Activated CD4-positive, alpha-beta T cell treated with anti-CD3 and anti-CD28 coated beads, Interleukin-2, amount 10 ng/mL, durations not matched to agents 7 days and 5 days (primary cell): ENCODE data around the gene BANP. TPM values are rescaled to one million over a fixed set of nuclear protein-coding genes. Genes with fewer than 3 reads are reported as not detected.
A peak's percentile ranks its signal among the peaks of the same experiment; 100 is the strongest.
"Not testable (repeated sequence)": the region's sequence is repeated elsewhere in the genome, so short reads cannot be mapped to it uniquely, and the experiment has no call there.

Experiments
- CTCF ChIA-PET: fragments of 350-600 bp; sonication (Branson Sonifier 250); formaldehyde crosslinking; loops from one replicate; lab custom pipeline; 2021; ENCODE audit warnings: antibody characterized with exemption; lab: Charles Lee
- POLR2A ChIA-PET: fragments of 350-600 bp; sonication (Branson Sonifier 250); formaldehyde crosslinking; loops from one replicate; lab custom pipeline; 2021; ENCODE audit warnings: antibody characterized with exemption; lab: Charles Lee
- DNase-seq: peaks from one replicate; pipeline ENCODE4 v3.0.0-alpha.2; 2020
- H3K27ac Mint-ChIP-seq: one replicate; pipeline ENCODE4 v1.8.0; 2021; ENCODE audit warnings: mild to moderate bottlenecking, moderate library complexity, mixed read lengths
- H3K27me3 Mint-ChIP-seq: one replicate; pipeline ENCODE4 v1.8.0; 2021; ENCODE audit warnings: mixed read lengths
- H3K36me3 Mint-ChIP-seq: one replicate; pipeline ENCODE4 v1.8.0; 2021; ENCODE audit warnings: low read depth, mixed read lengths
- H3K4me1 Mint-ChIP-seq: one replicate; pipeline ENCODE4 v1.8.0; 2021; ENCODE audit warnings: mixed read lengths
- H3K4me3 Mint-ChIP-seq: one replicate; pipeline ENCODE4 v1.8.0; 2021; ENCODE audit warnings: mild to moderate bottlenecking, moderate library complexity, mixed read lengths
- H3K9me3 Mint-ChIP-seq: one replicate; pipeline ENCODE4 v1.8.0; 2021; ENCODE audit warnings: mixed read lengths
- total RNA-seq, 2 experiments: library from RNA; stranded (reverse); gene quantifications; one replicate each; pipeline ENCODE4 v1.2.3, GENCODE V29; 2021

BANP gene, protein sequence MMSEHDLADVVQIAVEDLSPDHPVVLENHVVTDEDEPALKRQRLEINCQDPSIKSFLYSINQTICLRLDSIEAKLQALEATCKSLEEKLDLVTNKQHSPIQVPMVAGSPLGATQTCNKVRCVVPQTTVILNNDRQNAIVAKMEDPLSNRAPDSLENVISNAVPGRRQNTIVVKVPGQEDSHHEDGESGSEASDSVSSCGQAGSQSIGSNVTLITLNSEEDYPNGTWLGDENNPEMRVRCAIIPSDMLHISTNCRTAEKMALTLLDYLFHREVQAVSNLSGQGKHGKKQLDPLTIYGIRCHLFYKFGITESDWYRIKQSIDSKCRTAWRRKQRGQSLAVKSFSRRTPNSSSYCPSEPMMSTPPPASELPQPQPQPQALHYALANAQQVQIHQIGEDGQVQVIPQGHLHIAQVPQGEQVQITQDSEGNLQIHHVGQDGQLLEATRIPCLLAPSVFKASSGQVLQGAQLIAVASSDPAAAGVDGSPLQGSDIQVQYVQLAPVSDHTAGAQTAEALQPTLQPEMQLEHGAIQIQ
- 10 to 100 TPM; 43.2 to 45.5 TPM for total RNA-seq

DNA sequence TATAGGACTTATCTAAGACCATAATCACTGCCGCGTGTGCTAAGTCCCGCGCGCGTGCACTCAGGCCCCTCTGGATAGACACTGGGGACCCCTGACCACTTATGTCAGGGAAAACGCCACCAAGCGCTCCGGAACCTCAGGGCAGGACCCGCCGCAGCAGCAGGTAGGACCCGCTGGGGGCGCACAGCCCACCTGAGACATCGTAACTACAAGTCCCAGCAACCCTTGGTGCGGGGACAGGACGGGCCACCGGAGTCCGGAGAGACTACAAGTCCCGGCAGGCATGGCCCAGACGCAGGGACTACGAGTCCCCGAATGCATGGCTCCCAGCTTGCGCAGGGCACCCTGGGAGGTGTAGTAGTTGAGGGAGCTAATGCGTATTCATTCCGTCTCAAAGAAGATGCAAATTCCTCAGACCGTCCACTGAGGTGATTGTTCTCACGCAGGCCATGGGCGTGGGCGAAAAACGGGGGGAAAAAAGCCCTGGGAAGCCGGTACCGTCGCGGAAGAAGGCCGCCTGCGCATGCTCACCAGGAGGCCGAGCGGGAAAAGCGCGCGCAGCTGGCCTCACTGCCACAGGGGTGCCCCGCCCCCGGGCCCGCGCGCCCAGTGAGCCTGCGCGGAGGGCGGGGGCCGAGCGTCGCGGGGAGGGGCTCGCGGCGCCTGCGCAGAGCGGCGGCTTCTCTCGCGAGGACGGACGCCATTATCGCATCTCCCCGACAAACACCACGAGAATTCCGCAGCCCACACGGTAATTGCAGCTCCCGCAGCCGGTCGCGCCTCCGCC is at the start of gene BANP:
Gene BANP (plus strand): TSS at position 670 of the 787 bp plus-strand sequence. CDS start 23,682 bp downstream, outside the sequence.
- Mint-ChIP-seq H3K36me3 (peaks cover 25% of the 10 kb centered on the region), H3K4me3 (peak within 1 kb of the TSS; percentile 91), H3K9me3 (peaks cover 2% of the 10 kb centered on the region), H3K4me1 (peaks cover 71% of the 10 kb centered on the region), H3K27me3 (no peaks in the 10 kb centered on the region), H3K27ac (peak within 1 kb of the TSS; percentile 99)
- POLR2A ChIA-PET, result interaction anchor here (0.6 to 0.8 kb wide), 3 partner anchors 10 to 1604 kb away, joined by 3 read pairs; no protein-coding TSS in a partner anchor
- CTCF ChIA-PET, result interaction anchor here (0.8 to 3.7 kb wide), 5 partner anchors 10 to 171 kb away, joined by 3 to 25 read pairs (median 4); no protein-coding TSS in a partner anchor
- peak; percentile 98 for DNase-seq

DNA sequence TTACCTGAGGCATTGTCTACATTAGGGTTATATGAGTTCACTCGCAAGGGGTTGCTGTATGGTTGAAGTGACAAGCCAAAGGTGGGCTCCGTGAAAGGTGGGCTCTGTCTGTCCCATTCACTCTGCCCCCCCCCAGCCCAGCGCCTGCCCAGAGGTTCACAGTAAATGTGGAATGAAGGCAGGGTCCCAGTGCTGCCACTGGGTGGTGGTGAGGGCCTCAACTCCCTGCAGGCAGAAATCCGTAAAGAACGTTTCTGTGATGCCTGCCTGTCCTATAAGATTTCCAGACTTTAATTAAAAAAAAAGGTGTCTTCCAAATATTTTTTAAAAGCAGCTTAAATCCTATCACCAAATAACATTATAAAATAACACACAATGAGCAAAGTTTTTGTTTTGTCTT is 46.3 kb upstream of the BANP start:
- CTCF ChIA-PET, result interaction anchor here (1.3 to 5.6 kb wide), 3 partner anchors 9 to 125 kb away, joined by 6 to 35 read pairs (median 8); no protein-coding TSS in a partner anchor
- H3K36me3 Mint-ChIP-seq, H3K27ac Mint-ChIP-seq, H3K9me3 Mint-ChIP-seq, DNase-seq, H3K4me3 Mint-ChIP-seq, POLR2A ChIA-PET, H3K27me3 Mint-ChIP-seq: not testable (repeated sequence)
- H3K4me1 Mint-ChIP-seq, result peaks cover 41% of the 10 kb centered on the region

DNA sequence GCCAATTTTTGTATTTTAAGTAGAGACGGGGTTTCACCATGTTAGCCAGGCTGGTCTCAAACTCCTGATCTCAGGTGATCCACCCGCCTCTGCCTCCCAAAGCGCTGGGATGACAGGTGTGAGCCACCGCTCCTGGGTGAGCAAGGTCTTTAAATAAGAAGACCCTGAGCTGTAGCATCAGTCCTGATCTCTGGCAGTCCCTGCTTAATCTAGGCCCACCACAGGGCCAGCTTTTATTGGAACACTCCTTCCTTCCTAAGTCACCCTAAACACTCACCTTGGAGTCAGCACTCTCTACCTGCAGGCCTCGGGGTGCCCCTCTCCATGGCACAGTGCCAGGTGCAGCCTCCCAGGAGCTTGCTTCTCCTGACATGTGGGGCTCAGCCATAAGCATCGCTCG is 45.7 kb upstream of the BANP start:
- H3K36me3 Mint-ChIP-seq, H3K9me3 Mint-ChIP-seq, POLR2A ChIA-PET, H3K27ac Mint-ChIP-seq, H3K4me3 Mint-ChIP-seq, DNase-seq, H3K27me3 Mint-ChIP-seq: not testable (repeated sequence)
- CTCF ChIA-PET, result interaction anchor here (0.8 to 5.6 kb wide), 5 partner anchors 9 to 126 kb away, joined by 3 to 35 read pairs (median 6); no protein-coding TSS in a partner anchor
- peaks cover 37% of the 10 kb centered on the region for H3K4me1 Mint-ChIP-seq

DNA sequence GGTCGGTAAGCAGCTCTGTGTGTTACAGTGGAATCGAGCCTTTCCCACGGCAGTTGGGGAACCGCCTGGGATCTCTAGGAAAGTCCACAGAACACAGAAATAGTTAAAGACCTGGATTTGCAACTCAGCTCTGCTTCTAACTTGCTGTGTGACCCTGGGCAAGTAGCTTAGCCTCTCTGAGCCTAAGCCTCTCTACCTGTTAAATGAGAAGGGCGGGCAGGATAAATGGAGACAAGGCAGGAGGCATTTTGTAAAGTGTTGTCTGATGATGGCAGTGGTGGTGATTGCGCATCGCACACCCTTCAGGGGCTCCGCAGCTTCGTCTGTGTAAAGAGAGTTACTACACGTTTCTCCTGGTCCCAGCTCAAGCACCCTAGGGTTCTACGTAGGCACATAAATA is 43.1 kb upstream of the BANP start:
- H3K36me3 Mint-ChIP-seq, H3K9me3 Mint-ChIP-seq, H3K4me3 Mint-ChIP-seq, POLR2A ChIA-PET, DNase-seq, H3K27ac Mint-ChIP-seq, H3K27me3 Mint-ChIP-seq: not testable (repeated sequence)
- CTCF ChIA-PET, result interaction anchor here (0.6 to 5.6 kb wide), 7 partner anchors 10 to 630 kb away, joined by 3 to 35 read pairs (median 6); no protein-coding TSS in a partner anchor
- peaks cover 25% of the 10 kb centered on the region for H3K4me1 Mint-ChIP-seq

DNA sequence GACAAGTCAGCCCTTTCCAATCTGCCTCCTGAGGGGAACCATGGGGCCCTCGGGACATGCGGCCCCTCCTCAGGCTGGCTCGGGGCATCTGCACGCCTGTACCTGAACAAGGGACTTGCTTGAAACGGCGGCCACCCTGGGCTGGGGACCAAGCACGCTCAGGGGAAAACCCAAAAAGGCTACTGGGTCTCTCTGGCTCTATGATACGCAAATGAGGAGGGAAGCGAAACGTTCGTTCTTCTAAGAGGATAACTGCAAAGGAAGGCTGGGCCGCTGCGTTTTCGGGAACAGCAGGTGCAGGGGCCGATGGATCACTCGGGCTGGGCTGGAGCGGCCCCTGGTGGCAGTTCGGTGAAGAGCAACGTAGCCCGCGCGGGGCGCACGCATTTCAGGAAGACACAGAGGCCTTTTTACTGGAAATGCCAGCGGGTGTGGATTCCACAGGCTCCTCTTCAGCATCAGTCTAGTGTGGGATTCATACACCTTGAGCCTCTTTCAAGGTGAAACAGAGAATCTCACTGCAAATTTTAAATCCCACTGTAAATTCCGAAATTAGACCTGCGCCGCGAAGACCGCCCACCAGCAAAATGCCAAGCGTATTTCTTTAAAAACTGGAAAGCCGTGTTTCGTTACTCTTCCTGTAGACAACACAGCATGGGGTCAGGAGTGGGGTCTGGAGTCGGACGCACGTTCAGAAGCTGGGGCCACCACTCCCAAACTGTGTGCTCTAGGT is 41.9 kb upstream of the BANP start:
- H3K36me3 Mint-ChIP-seq, H3K9me3 Mint-ChIP-seq, POLR2A ChIA-PET, H3K27me3 Mint-ChIP-seq: not testable (repeated sequence)
- CTCF ChIA-PET, result interaction anchor here (0.6 to 5.6 kb wide), 8 partner anchors 27 to 629 kb away, joined by 3 to 35 read pairs (median 4); partner anchors contain the start of genes CA5A and KLHDC4
- Mint-ChIP-seq H3K4me1 (peaks cover 17% of the 10 kb centered on the region), H3K27ac (peak overlapping the region; percentile 44), H3K4me3 (peak overlapping the region; percentile 9)
- DNase-seq, result peak; percentile 82

DNA sequence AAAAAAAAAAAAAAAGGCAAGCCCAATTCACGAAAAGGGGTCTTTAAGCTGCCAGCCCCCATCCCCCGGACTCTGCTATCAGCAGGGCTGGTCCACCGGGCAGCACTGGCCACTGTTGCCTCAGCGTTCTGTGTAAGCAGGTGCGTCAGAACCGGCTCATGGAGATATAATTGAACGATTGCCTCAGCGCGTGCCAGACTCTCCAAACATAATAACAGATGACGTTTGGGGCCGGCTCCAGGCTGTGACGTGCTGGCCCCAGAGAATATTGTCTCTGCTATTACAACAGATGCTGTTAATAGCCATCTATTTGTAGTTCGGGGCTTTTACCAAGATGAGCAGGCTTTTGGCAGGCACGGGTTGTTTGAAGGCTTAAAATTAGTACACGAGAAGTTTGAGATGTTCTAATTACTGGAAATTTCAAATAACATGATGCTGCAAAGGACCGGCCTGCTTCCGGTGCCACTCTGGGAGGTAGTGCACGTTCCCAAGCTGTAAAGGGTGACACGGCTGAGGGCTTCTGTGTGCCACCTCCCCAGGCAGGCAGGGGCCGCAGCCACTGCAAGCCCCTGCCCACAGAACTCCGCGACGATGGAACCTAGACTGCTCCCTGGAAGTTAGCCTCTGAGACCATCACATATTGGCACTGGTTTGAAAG is 40.0 kb upstream of the BANP start:
- POLR2A ChIA-PET, H3K36me3 Mint-ChIP-seq, H3K27ac Mint-ChIP-seq, DNase-seq, H3K4me3 Mint-ChIP-seq, H3K9me3 Mint-ChIP-seq, H3K27me3 Mint-ChIP-seq: not testable (repeated sequence)
- peaks cover 16% of the 10 kb centered on the region for H3K4me1 Mint-ChIP-seq
- CTCF ChIA-PET, result interaction anchor here (1.4 kb wide), 1 partner anchor 40 kb away, joined by 3 read pairs; no protein-coding TSS in a partner anchor

DNA sequence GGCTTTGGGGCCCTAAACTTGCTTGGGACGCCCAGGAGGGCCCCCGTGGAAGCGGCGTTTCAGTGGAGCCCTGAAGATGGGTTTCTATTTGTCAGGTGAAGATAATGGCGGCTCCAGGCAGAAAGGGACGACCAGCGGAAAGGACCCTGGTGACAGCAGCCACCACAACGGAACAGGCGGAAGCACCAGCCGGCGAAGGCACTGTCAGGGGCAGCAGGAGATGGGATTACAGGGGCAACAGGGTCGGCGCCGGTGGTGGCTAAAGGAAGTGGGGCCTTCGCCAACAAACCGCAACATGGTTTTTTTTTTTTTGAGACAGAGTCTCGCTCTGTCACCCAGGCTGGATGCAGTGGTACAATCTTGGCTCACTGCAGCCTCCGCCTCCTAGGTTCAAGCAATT is 38.5 kb upstream of the BANP start:
- not testable (repeated sequence) for H3K27me3 Mint-ChIP-seq

DNA sequence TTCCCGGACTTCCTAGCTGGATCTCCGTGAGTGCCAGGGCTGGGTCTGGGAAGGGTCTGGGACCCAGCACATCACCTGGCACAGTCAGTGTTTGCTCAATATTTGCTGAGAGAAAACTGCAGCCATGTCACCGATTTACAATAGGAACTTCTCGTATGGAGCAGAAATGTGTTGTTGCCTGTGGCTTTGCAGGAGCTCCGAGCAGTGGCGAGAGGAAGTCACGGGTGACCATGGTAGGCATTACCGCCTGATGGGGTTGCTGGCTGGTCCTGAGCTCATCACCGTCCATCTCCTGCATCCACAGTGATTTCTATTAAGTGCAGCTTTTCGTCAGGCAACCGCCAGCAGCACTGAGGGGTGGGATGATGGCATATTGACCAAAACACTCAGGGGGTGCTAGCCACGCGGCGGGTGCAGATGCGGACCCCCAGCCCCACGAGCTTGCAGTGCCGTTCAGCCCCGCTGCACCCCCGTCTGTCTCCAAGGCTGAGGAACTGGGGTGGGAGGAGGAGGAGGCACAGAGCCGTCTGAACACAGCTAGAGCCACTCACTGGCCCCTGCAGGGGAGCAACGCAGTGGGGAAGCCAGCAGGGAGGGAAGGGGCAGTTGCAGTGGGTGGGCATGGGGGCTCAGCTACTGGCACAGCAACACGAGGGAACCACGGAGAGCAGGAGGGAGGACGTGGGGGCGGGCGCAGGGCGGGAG is 37.1 kb upstream of the BANP start:
- H3K27ac Mint-ChIP-seq, H3K9me3 Mint-ChIP-seq, DNase-seq, H3K27me3 Mint-ChIP-seq, H3K4me3 Mint-ChIP-seq, H3K4me1 Mint-ChIP-seq, H3K36me3 Mint-ChIP-seq, POLR2A ChIA-PET: not testable (repeated sequence)
- CTCF ChIA-PET, result interaction anchor here (0.8 to 1.7 kb wide), 8 partner anchors 16 to 148 kb away, joined by 3 to 5 read pairs (median 3); partner anchors contain the start of gene KLHDC4

More for the DNA sequence above, 38.5 kb upstream of the BANP start:
- DNase-seq, H3K4me3 Mint-ChIP-seq, POLR2A ChIA-PET, H3K36me3 Mint-ChIP-seq, H3K27ac Mint-ChIP-seq, CTCF ChIA-PET, H3K9me3 Mint-ChIP-seq: not testable (repeated sequence)
- H3K4me1 Mint-ChIP-seq, result peaks cover 13% of the 10 kb centered on the region

DNA sequence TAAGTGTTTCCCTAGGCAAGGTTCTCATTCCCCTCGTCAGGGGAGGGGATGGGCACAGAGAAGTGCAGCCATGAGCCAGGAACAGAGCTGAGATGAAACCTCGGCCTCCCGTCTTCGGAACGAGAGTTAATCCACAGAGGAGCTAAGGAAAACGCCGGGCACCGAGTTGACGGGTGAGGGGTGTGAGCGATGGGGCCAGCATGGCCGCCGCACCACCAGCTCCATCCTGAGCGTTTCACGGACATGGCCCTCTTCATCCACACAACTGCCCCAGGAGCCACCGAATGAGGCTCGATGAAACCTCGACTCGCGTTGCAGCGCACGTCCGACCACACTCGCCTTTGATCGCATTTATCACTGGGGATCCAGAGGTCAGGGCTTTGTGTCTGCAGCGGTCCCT is 36.4 kb upstream of the BANP start:
- ChIA-PET POLR2A (no interaction called here), CTCF (interaction anchor here (0.6 to 1.7 kb wide), 5 partner anchors 16 to 149 kb away, joined by 3 to 5 read pairs (median 4); partner anchors contain the start of gene KLHDC4)
- Mint-ChIP-seq H3K27me3 (no peaks in the 10 kb centered on the region), H3K4me1 (peaks cover under 1% of the 10 kb centered on the region), H3K27ac (no peak overlapping the region), H3K9me3 (no peaks in the 10 kb centered on the region), H3K4me3 (no peak overlapping the region), H3K36me3 (no peaks in the 10 kb centered on the region)
- DNase-seq, result no peak

DNA sequence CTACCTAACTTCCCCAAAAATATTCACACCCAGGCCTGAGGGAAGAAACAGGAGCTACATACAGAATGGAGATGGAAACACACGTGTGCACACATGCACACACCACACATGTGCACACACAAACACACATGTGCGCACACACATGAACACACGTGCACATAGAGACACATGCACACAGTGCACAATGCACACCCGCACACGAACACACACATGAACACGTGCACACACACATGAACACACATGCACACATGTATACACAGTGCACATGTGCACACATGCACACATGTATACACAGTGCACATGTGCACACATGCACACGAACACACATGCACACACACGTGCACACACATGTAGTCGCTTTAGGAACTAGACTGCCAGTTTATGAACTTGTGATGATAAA is 33.7 kb upstream of the BANP start:
- no peak overlapping the region for H3K27ac Mint-ChIP-seq
- no peak for DNase-seq
- no peaks in the 10 kb centered on the region for H3K4me1 Mint-ChIP-seq
- CTCF ChIA-PET, result no interaction called here
- H3K9me3 Mint-ChIP-seq, result no peaks in the 10 kb centered on the region
- POLR2A ChIA-PET, result no interaction called here
- H3K36me3 Mint-ChIP-seq, result no peaks in the 10 kb centered on the region
- no peaks in the 10 kb centered on the region for H3K27me3 Mint-ChIP-seq
- no peak overlapping the region for H3K4me3 Mint-ChIP-seq

DNA sequence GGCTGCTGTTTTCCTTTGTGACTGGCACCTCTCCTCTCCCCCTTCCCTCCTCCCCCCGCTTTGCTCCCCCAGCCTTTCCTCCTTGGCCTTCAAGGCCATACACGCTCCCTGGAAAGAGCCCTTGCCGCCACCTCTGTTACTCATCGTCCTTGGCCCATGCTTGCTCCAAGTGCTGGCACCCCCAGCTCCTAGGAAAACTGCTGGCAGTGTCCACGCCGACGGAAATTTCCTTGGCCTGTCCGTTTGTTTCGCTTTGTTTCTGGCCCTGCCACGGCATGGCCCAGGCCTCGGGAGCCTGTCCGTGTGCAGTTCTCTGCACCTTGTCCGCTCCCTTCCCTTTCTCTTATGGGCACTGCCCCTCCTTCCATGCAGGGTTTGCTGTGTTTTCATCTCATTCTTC is 32.9 kb upstream of the BANP start:
- CTCF ChIA-PET, result no interaction called here
- no peaks in the 10 kb centered on the region for H3K27me3 Mint-ChIP-seq
- H3K9me3 Mint-ChIP-seq, result no peaks in the 10 kb centered on the region
- POLR2A ChIA-PET, result no interaction called here
- H3K27ac Mint-ChIP-seq, result no peak overlapping the region
- H3K36me3 Mint-ChIP-seq, result no peaks in the 10 kb centered on the region
- no peak for DNase-seq
- no peaks in the 10 kb centered on the region for H3K4me1 Mint-ChIP-seq
- no peak overlapping the region for H3K4me3 Mint-ChIP-seq
